ENCODE results near the gene CSRNP3.

The CSRNP3 gene

DNA sequence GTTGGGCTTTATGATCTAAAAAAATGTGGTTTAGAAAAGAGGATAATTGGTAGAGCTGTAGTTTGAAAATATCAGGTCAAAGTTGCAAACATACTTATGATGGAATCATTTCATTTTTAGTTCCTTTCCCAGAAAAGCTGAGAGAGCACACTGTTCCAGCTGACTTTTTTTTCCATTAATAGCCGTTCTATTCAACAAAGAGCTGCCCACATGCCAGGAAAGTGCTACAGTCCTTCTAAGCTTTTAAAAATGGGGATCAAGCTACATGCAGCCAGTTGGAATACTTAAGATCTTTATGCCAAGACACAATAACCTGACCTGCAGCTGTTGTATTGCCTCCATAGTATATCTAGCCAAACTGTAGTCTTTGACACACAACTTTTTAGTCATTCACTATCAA lies 213.0 kb downstream of the CSRNP3 start:
- no peak for DNase-seq (ENCODE audit: low spot score)

DNA sequence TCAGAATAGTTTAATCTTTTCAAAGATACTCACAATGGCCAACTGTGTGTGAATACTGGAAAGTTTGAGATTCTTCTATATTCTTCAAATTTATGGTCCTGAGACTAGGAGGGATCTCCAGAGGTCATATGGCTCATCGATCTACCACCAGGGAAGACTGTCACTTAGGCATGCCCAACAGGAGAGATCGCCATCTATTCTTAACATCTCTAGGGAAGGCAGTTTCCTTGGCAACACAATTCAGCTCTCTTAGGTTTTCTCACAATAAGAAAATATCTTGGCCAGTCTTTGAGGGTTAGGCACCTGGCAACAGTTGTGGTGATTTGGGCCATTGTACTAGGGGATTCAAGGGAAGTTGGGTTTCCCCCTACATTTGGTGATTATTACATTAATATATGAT lies 217.3 kb downstream of the CSRNP3 start:
- DNase-seq (ENCODE audit: low spot score): no peak

- no peak for DNase-seq (ENCODE audit: low spot score)
These were observed 218.0 kb downstream of the CSRNP3 start for GRCh38 chr2:165687426-165688002.

DNA sequence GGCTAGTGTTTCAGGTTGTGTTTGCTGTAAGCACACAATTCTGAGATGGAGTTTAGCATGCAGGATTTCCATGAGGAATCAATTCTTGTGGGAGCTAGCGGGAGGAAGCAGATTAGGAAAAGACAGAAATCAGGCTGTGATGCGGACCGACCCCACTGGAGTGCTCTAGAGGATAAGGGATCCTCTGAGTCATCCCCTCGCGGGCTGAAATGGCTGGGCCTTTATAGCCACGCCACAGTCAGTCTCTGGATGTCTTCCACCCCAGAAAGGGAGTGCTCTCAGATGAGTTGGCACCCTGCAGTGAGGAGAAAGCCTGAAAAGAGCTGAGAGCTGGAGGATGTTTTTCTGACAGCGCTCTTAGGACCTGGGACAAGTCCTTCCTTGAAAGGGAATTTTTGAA lies 222.1 kb downstream of the CSRNP3 start:
- no peak for DNase-seq (ENCODE audit: low spot score)

GRCh38 chr2:165692906-165693305 lies 223.4 kb downstream of the CSRNP3 start:
- no peak for DNase-seq (ENCODE audit: low spot score)

DNA sequence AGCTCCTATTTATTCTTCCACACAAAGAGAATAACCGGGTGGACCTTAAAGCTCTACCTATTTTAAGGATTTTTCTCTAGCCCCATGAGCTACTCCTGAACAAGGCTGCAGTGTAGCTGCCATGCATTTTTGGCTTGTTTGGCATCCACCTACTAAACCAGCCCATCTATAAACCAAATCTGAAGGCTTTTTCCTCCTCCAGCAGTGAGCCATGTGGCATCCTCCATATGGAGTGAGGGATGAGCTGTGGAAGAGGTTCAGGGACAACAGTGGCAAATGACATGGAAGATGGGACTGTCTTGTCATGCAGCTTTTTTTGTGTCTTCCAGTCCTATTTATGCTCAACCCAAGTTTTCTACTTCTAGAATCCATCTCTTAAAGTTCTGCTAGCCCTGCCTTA lies 224.3 kb downstream of the CSRNP3 start:
- no peak for DNase-seq (ENCODE audit: low spot score)

- no peak for DNase-seq (ENCODE audit: low spot score)
These were observed 228.4 kb downstream of the CSRNP3 start for GRCh38 chr2:165697748-165698443.

DNA sequence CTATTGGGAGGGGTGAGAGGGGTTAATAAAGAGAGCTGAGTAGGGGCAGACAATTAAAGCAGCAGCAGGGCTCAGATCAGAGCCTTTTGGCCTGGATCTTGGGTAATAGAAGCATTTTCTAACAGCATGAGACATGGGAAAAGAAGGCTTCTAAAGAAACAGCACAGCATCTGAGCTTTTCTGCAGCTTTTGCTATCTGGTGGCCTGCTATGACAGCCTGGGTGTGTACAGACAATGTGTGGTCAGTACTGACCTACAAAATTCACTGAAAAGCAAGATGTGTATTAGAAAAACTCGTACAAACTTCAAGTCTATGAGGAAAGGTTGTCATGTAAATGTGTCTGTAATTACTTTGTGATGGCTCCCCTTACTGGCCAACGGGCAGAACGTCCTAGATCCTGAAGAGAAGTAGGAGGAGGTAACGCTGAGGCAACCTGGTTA lies 229.0 kb downstream of the CSRNP3 start:
- peak; percentile 67 for DNase-seq (ENCODE audit: low spot score)

DNA sequence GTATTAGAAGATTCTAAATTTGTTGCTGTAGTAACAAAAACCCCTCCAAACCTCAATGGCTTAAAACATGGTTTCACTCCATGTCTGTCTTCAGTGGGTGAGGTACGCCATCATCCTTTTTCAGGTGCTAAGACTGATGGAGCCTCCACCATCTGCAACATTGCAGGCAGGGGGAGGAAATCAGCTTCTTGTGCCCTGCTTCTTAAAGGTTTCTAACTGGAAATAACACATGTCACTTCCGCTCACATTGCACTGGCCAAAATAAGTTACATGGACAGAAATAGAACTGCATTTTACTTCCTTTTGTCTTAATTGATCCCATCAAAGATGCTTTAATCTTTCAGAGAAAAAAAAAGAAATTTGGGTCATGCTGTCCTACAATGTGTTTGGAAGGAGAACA lies 230.4 kb downstream of the CSRNP3 start:
- DNase-seq (ENCODE audit: low spot score): no peak

GRCh38 chr2:165700531-165700930 lies 231.0 kb downstream of the CSRNP3 start:
- no peak for DNase-seq (ENCODE audit: low spot score)

DNA sequence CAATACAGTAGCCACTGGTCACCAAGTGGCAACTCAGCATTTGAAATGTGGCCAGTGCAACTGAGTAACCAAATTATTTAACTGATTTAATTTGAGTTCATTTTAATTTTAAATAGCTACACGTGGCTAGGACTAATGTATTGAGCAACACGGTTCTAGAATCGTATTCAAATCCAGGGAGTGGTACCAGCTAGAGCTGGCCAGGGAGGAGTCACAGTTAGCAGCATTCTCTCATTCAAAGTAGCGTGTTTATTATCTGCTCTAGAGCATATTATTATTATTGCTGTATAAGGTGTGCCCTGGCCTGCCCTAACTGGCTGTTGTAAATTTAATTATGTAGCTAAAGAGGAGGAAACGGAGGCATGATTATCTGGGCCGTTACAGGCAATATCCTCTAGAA lies 231.6 kb downstream of the CSRNP3 start:
- no peak for DNase-seq (ENCODE audit: low spot score)

- DNase-seq (ENCODE audit: low spot score): no peak
These were observed 237.5 kb downstream of the CSRNP3 start for GRCh38 chr2:165706960-165707487.

DNA sequence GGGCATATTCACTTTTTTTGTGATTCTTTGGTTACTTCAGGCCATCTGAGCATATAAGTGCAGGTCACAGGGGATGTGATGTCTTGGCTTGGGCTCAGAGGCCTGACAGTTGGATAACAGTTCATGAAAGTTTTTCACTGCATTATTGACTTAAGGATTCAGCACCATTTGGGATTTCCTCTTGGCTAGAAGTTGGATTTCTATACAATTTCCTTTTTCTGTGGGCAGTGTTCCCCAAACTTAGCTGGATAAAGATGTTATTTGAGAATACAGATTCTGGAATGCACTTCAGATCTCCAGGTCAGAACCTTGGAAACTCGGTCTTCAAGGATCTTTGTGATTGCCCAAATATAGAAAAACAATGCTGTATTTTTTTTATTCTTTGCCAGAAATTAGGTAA lies 246.6 kb downstream of the CSRNP3 start:
- DNase-seq (ENCODE audit: low spot score): no peak

GRCh38 chr2:165718610-165719210 lies 249.2 kb downstream of the CSRNP3 start:
- no peak for DNase-seq (ENCODE audit: low spot score)

DNA sequence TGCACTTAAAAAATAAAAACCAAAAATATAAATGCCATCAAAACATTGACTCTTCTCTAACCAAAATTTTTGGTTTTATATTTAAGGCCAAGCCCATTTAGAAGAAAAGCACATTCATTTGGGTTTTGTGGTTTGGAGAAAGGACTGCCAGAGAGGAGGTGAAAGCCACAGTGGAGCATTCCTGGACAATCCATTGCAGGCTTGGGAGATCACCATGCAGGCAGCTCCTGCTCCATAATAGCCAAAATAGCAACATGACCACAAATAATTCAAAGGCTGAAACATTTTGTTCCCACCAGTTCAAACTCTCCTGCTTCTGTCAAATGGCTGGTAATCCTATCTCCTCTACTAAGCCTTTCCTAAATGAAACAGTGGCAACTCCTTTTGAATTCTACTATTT lies 251.0 kb downstream of the CSRNP3 start:
- DNase-seq (ENCODE audit: low spot score): peak; percentile 56

- peak; percentile 86 for DNase-seq (ENCODE audit: low spot score)
These were observed 255.9 kb downstream of the CSRNP3 start for GRCh38 chr2:165725421-165725820.

All from kidney tubule cell (primary cell).